ENCODE measurements around the gene TEX51.

TEX51 gene

GRCh38 chr2:126894082-126894481 is 4.6 kb upstream of the TEX51 start:
- no peak for DNase-seq

DNA sequence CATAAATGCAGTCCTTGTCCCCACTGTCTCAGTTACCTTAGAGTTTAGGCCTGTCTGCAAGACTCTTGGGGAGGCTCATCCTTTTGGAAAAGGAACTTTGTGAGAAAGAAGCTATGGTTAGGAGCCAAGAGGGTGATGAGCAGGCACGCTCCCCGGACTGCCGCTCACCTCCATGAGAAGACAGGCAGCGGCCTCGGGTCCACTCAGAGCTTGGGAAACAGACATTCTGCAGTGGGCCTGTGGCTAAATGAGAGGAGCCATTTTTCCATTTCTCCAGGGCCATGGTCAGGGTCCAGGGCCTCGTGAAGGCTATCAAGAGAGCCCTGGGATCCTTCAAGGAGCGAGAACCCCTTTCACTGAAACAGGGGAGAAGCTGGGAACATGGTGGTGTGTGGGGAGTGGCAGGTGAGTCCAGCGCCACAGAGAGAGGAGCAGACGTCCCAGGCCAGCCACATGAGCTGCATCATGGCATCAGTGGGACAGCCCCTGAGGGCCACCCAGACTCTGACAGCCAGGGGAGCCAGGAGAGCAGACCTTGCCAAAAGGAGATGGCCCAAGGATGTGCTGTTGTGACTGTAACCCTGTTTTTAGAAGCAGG is 4.0 kb upstream of the TEX51 start:
- DNase-seq = no peak

- DNase-seq = no peak
These were observed 3.4 kb upstream of the TEX51 start for GRCh38 chr2:126895336-126895735.

GRCh38 chr2:126896471-126896870 is 2.2 kb upstream of the TEX51 start:
- no peak for DNase-seq

GRCh38 chr2:126899616-126900185 is 1.0 kb downstream of the TEX51 start:
- DNase-seq = no peak

DNA sequence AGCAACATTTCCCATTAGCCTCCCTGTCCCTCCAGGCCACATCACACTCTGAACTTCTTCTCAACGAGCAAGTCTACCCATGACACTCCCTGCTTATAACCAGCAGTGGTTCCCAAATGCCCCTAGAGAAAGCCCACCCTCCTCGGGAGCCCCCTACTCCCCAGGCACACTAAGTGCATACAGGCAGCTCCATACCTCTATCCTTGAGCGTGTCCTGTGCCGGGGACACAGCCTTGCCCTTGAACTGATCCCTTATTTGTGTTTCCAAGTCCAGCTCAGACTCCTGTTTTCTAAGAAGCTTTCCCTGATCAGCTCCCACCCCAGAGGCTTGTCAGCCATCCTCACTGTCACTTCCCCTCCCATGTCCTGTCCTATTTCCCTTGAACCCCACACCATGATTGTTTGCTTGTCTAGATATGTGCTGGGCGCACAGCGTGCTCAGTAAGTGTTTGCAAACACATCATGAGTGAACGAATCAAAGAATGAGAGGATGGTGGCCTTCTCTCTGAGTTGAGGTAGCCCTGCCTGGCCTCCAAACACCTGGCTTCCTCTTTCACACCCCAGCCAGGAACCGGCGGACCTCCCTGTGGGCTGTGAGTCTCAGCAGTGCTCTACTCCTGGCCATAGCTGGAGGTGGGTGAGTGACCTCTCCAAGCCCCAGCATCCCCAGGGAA is 2.1 kb downstream of the TEX51 start:
- DNase-seq = no peak

DNA sequence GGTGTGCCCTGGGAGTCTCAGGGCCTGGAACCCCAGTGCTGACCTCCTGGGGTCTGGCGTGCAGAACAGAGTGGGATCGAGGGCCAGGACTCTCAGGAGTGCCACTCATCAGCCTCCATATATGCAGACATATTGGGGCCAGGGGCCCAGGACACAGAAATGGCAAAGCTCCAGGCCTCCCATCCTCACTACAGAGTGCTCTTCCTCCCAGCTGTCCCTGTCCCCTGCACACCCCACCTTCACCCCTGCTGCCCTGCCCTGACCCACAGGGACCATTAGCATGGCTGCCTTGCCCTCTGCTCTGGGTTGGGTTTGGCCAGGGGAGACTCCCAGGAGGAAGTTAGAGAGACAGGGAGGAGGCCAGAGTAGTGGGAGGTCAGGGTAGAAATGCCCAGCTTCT is 2.8 kb downstream of the TEX51 start:
- DNase-seq = no peak

DNA sequence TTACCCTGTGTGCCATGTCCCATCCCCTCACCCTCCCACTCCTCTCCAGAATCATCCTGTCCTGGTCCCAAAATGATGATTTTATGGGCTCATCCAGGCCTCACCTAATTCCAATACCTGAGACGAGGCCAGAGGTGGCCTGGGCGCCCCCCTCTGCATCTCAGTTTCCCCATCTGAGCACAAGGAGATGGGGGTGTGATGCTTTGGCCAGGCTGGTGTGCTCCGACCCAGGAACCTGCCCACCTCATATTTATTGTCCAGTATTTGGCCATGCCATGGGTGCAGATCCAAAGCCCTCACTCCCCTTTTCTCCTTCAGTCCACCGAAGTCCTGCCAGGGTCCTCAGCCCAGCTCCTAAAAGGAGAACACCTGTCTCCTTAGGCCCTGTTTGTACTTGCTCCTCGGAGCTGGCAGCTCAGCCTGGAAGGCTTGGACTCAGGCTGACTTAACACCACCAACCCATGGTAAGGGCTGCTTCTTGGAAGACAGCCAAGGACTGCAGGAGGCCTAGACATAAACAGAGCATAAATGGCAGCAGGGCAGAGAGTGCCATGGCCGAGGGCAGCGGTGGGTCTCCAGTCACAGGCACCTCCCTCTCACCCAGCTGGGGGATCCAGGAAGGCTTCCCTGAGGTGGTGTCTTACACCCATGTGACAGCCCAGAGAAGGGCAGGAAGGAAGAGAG is 3.6 kb downstream of the TEX51 start:
- DNase-seq = no peak

DNA sequence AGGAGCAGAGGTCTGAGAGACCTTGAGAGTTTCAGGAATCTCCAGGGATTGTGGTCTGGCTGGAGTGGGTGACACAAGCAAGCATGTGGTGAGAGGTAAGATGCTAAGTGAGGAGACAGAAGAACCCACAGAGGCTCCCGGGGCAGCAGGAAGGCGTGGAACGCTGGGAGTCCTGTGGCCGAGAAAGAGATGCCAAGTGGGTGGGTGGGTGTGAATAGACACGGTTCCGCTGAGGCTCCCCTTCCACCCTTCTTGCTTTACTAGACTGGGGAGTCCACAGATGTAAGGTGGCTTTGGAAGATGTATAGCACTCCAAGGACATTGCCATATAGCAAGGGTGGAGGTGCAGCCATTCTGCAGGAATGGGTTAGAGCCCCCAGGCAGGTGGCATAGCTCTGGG is 4.2 kb downstream of the TEX51 start:
- no peak for DNase-seq

- no peak for DNase-seq
These were observed 7.3 kb downstream of the TEX51 start for GRCh38 chr2:126905991-126906390.

DNA sequence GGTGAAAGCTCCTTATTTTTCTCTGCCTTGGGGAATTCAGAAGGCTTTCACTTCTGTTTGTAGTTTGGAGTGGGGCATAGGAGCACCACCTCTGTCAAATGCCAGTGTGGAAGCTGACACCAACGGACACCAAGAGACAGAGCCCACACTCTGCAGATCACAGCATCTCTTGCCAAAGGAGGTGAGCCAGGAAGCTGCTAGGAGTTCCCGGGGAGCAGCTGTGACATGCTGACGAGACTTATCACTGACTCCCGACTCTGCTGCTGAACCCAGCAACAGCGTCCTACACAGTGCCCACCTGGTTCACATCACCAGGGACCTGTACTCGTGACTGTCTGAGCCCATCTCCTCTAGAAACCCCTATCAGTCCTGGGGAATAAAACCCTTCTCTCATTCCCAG is 8.1 kb downstream of the TEX51 start:
- DNase-seq = no peak

GRCh38 chr2:126907671-126908070 is 9.0 kb downstream of the TEX51 start:
- DNase-seq = no peak

DNA sequence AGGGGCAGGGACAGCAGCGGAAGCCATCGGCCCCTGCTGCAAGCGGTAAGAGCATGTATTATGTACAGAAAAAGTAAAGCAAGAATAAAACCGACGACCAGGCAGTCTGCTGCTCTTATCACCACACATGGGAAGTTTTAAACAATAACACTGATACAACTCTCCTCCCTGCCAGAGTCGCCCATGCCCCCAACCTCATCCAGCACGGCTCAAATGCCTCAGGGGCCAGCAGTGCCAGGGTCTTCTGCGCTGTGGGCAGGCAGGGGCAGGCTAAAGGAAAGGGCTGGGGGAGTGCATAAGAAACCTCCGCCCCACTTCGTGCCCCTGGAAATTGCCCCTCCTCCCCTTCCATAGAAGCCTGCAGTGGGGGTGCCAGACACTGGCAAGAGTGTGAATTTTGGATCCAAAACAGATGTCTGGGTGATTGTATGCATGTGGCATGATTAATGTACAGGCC is 10.1 kb downstream of the TEX51 start:
- no peak for DNase-seq

- no peak for DNase-seq
These were observed 10.7 kb downstream of the TEX51 start for GRCh38 chr2:126909366-126909765.

- DNase-seq = no peak
These were observed 11.1 kb downstream of the TEX51 start for GRCh38 chr2:126909781-126910180.

- DNase-seq = no peak
These were observed 11.9 kb downstream of the TEX51 start for GRCh38 chr2:126910637-126911036.

GRCh38 chr2:126911111-126911796 is 12.6 kb downstream of the TEX51 start:
- DNase-seq = no peak

- DNase-seq = no peak
These were observed 13.5 kb downstream of the TEX51 start for GRCh38 chr2:126912201-126912600.

DNA sequence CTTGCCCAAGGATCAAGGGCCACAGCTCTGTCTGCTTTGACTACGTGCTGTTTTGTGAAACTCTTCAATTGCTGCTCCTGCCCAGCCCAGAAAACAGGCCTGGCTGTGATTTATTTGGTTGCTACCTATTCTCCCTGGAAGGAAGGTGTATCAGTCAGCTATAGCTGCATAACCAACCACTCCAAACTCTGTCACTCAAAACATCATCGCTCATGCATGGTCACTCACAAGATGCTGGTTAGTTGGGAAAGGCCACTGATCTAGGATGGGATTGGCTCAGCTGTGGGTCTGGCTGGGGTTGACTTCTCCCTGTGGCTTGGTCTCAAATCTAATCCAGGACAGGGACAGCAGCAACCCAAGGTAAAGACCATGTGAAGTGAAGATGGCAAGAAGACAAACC is 14.6 kb downstream of the TEX51 start:
- DNase-seq = no peak

- no peak for DNase-seq
These were observed 15.4 kb downstream of the TEX51 start for GRCh38 chr2:126913881-126914615.

DNA sequence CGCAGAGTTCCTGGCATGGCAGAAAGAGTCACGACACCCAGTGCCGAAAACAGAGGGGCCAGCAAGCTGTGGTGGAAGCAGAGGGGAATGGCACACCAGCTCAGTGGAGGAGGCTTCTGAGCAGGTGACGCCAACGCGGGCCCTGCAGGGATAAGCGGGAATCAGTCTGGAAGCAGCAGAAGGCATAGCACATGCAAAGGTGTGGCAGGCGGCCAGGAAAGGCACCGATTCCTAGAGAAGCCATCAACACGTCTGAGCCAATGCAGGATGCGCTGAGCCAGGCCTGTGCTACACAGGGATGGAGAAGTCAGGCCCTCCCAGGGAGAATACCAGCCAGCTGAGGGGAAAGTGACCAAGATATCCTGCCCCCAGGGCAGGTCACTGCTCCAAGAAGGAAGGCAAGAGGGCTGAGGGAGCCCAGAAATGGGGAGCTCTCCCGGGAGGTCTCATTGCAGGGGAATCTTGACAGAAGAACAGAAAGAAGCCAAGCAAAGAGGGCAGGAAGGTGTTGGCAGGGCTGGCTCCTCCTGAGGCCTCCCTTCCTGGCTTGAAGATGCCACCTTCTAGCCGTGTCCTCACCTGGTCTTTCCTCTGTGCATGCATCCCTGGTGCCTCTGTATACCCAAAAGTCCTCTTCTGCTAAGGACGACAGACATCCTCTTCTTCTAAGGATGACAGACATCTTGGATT is 16.3 kb downstream of the TEX51 start:
- no peak for DNase-seq

- DNase-seq = no peak
These were observed 17.2 kb downstream of the TEX51 start for GRCh38 chr2:126915903-126916302.
